ENCODE data around the gene LMX1B. TPM values are rescaled to one million over a fixed set of nuclear protein-coding genes. Genes with fewer than 3 reads are reported as not detected.

Gene LMX1B
- total RNA-seq, 1 donor from 2014 or later: under 0.01 TPM

- peaks cover 70 to 88% (median 80%) of the 10 kb centered on the region in 3 donors for H3K27me3 ChIP-seq (ENCODE audit: control insufficient read depth in 3 of 3, insufficient read depth in 3 of 3, low read length in 3 of 3)
These were observed 8.4 kb downstream of the LMX1B start for GRCh38 chr9:126621919-126622735.

GRCh38 chr9:126623314-126623666 lies 9.6 kb downstream of the LMX1B start:
- Histone ChIP-seq H3K4me1 (ENCODE audit: control insufficient read depth in 3 of 3, insufficient read depth in 3 of 3, low read length in 3 of 3) (peaks cover 9 to 11% (median 10%) of the 10 kb centered on the region in 3 donors), H3K27ac (ENCODE audit: low read depth, low read length) (no peak overlapping the region), H3K9me3 (ENCODE audit: control insufficient read depth in 3 of 3, low read length in 3 of 3) (no peaks in the 10 kb centered on the region), H3K36me3 (ENCODE audit: control insufficient read depth in 3 of 3, insufficient read depth in 3 of 3, low read length in 3 of 3) (no peaks in the 10 kb centered on the region), H3K9ac (ENCODE audit: low read depth in 1 of 3, low read length in 3 of 3) (no peak overlapping the region), H3K4me3 (ENCODE audit: low read length in 3 of 3) (no peak overlapping the region), H3K27me3 (ENCODE audit: control insufficient read depth in 3 of 3, insufficient read depth in 3 of 3, low read length in 3 of 3) (peaks cover 78 to 97% (median 91%) of the 10 kb centered on the region in 3 donors)

More at GRCh38 chr9:126621919-126622735, 8.4 kb downstream of the LMX1B start:
- Histone ChIP-seq H3K9me3 (ENCODE audit: control insufficient read depth in 3 of 3, low read length in 3 of 3) (no peaks in the 10 kb centered on the region), H3K9ac (ENCODE audit: low read depth in 1 of 3, low read length in 3 of 3) (no peak overlapping the region), H3K4me1 (ENCODE audit: control insufficient read depth in 3 of 3, insufficient read depth in 3 of 3, low read length in 3 of 3) (peaks cover 9 to 11% (median 10%) of the 10 kb centered on the region in 3 donors), H3K27ac (ENCODE audit: low read depth, low read length) (no peak overlapping the region), H3K36me3 (ENCODE audit: control insufficient read depth in 3 of 3, insufficient read depth in 3 of 3, low read length in 3 of 3) (no peaks in the 10 kb centered on the region), H3K4me3 (ENCODE audit: low read length in 3 of 3) (no peak overlapping the region)

- Histone ChIP-seq H3K4me3 (ENCODE audit: low read length in 3 of 3) (no peak overlapping the region), H3K27ac (ENCODE audit: low read depth, low read length) (no peak overlapping the region), H3K9ac (ENCODE audit: low read depth in 1 of 3, low read length in 3 of 3) (no peak overlapping the region), H3K4me1 (ENCODE audit: control insufficient read depth in 3 of 3, insufficient read depth in 3 of 3, low read length in 3 of 3) (peaks cover 9 to 11% (median 10%) of the 10 kb centered on the region in 3 donors), H3K36me3 (ENCODE audit: control insufficient read depth in 3 of 3, insufficient read depth in 3 of 3, low read length in 3 of 3) (no peaks in the 10 kb centered on the region), H3K9me3 (ENCODE audit: control insufficient read depth in 3 of 3, low read length in 3 of 3) (no peaks in the 10 kb centered on the region), H3K27me3 (ENCODE audit: control insufficient read depth in 3 of 3, insufficient read depth in 3 of 3, low read length in 3 of 3) (peaks cover 78 to 95% (median 92%) of the 10 kb centered on the region in 3 donors)
These were observed 10.1 kb downstream of the LMX1B start for GRCh38 chr9:126623667-126624478.

GRCh38 chr9:126624479-126624826 lies 10.7 kb downstream of the LMX1B start:
- H3K36me3 ChIP-seq (ENCODE audit: control insufficient read depth in 3 of 3, insufficient read depth in 3 of 3, low read length in 3 of 3): no peaks in the 10 kb centered on the region
- H3K4me3 ChIP-seq (ENCODE audit: low read length in 3 of 3): no peak overlapping the region
- no peaks in the 10 kb centered on the region for H3K9me3 ChIP-seq (ENCODE audit: control insufficient read depth in 3 of 3, low read length in 3 of 3)
- peaks cover 9 to 11% (median 10%) of the 10 kb centered on the region in 3 donors for H3K4me1 ChIP-seq (ENCODE audit: control insufficient read depth in 3 of 3, insufficient read depth in 3 of 3, low read length in 3 of 3)
- H3K9ac ChIP-seq (ENCODE audit: low read depth in 1 of 3, low read length in 3 of 3): no peak overlapping the region
- no peak overlapping the region for H3K27ac ChIP-seq (ENCODE audit: low read depth, low read length)
- peaks cover 78 to 95% (median 92%) of the 10 kb centered on the region in 3 donors for H3K27me3 ChIP-seq (ENCODE audit: control insufficient read depth in 3 of 3, insufficient read depth in 3 of 3, low read length in 3 of 3)

- Histone ChIP-seq H3K4me3 (ENCODE audit: low read length in 3 of 3) (no peak overlapping the region), H3K27me3 (ENCODE audit: control insufficient read depth in 3 of 3, insufficient read depth in 3 of 3, low read length in 3 of 3) (peaks cover 77 to 92% (median 91%) of the 10 kb centered on the region in 3 donors), H3K27ac (ENCODE audit: low read depth, low read length) (no peak overlapping the region), H3K4me1 (ENCODE audit: control insufficient read depth in 3 of 3, insufficient read depth in 3 of 3, low read length in 3 of 3) (peaks cover 9 to 11% (median 10%) of the 10 kb centered on the region in 3 donors), H3K9me3 (ENCODE audit: control insufficient read depth in 3 of 3, low read length in 3 of 3) (no peaks in the 10 kb centered on the region), H3K36me3 (ENCODE audit: control insufficient read depth in 3 of 3, insufficient read depth in 3 of 3, low read length in 3 of 3) (no peaks in the 10 kb centered on the region), H3K9ac (ENCODE audit: low read depth in 1 of 3, low read length in 3 of 3) (no peak overlapping the region)
These were observed 11.2 kb downstream of the LMX1B start for GRCh38 chr9:126624912-126625311.

- Histone ChIP-seq H3K27ac (ENCODE audit: low read depth, low read length) (no peak overlapping the region), H3K9ac (ENCODE audit: low read depth in 1 of 3, low read length in 3 of 3) (no peak overlapping the region), H3K27me3 (ENCODE audit: control insufficient read depth in 3 of 3, insufficient read depth in 3 of 3, low read length in 3 of 3) (peaks cover 83 to 90% (median 90%) of the 10 kb centered on the region in 3 donors), H3K4me1 (ENCODE audit: control insufficient read depth in 3 of 3, insufficient read depth in 3 of 3, low read length in 3 of 3) (peaks cover 9 to 11% (median 10%) of the 10 kb centered on the region in 3 donors), H3K4me3 (ENCODE audit: low read length in 3 of 3) (peak overlapping the region; percentile 48 to 64 (median 60)), H3K36me3 (ENCODE audit: control insufficient read depth in 3 of 3, insufficient read depth in 3 of 3, low read length in 3 of 3) (no peaks in the 10 kb centered on the region), H3K9me3 (ENCODE audit: control insufficient read depth in 3 of 3, low read length in 3 of 3) (no peaks in the 10 kb centered on the region)
These were observed 11.8 kb downstream of the LMX1B start for GRCh38 chr9:126625329-126626126.

- H3K27ac ChIP-seq (ENCODE audit: low read depth, low read length): no peak overlapping the region
These were observed 12.6 kb downstream of the LMX1B start for GRCh38 chr9:126626127-126626925.

GRCh38 chr9:126626926-126627233 lies 13.2 kb downstream of the LMX1B start:
- Histone ChIP-seq H3K4me1 (ENCODE audit: control insufficient read depth in 3 of 3, insufficient read depth in 3 of 3, low read length in 3 of 3) (peaks cover 9 to 11% (median 10%) of the 10 kb centered on the region in 3 donors), H3K36me3 (ENCODE audit: control insufficient read depth in 3 of 3, insufficient read depth in 3 of 3, low read length in 3 of 3) (no peaks in the 10 kb centered on the region), H3K9ac (ENCODE audit: low read depth in 1 of 3, low read length in 3 of 3) (no peak overlapping the region), H3K27me3 (ENCODE audit: control insufficient read depth in 3 of 3, insufficient read depth in 3 of 3, low read length in 3 of 3) (peaks cover 82 to 88% (median 84%) of the 10 kb centered on the region in 3 donors), H3K27ac (ENCODE audit: low read depth, low read length) (no peak overlapping the region), H3K4me3 (ENCODE audit: low read length in 3 of 3) (no peak overlapping the region), H3K9me3 (ENCODE audit: control insufficient read depth in 3 of 3, low read length in 3 of 3) (no peaks in the 10 kb centered on the region)

More at GRCh38 chr9:126626127-126626925, 12.6 kb downstream of the LMX1B start:
- peaks cover 85 to 92% (median 85%) of the 10 kb centered on the region in 3 donors for H3K27me3 ChIP-seq (ENCODE audit: control insufficient read depth in 3 of 3, insufficient read depth in 3 of 3, low read length in 3 of 3)
- H3K36me3 ChIP-seq (ENCODE audit: control insufficient read depth in 3 of 3, insufficient read depth in 3 of 3, low read length in 3 of 3): no peaks in the 10 kb centered on the region
- H3K4me3 ChIP-seq (ENCODE audit: low read length in 3 of 3): peak overlapping the region; percentile 48 to 64 (median 60)
- no peaks in the 10 kb centered on the region for H3K9me3 ChIP-seq (ENCODE audit: control insufficient read depth in 3 of 3, low read length in 3 of 3)
- peaks cover 9 to 11% (median 10%) of the 10 kb centered on the region in 3 donors for H3K4me1 ChIP-seq (ENCODE audit: control insufficient read depth in 3 of 3, insufficient read depth in 3 of 3, low read length in 3 of 3)
- no peak overlapping the region for H3K9ac ChIP-seq (ENCODE audit: low read depth in 1 of 3, low read length in 3 of 3)

GRCh38 chr9:126628146-126628545 lies 14.4 kb downstream of the LMX1B start:
- Histone ChIP-seq H3K9me3 (ENCODE audit: control insufficient read depth in 3 of 3, low read length in 3 of 3) (no peaks in the 10 kb centered on the region), H3K4me1 (ENCODE audit: control insufficient read depth in 3 of 3, insufficient read depth in 3 of 3, low read length in 3 of 3) (peaks cover 9 to 11% (median 10%) of the 10 kb centered on the region in 3 donors), H3K27me3 (ENCODE audit: control insufficient read depth in 3 of 3, insufficient read depth in 3 of 3, low read length in 3 of 3) (peaks cover 81 to 86% (median 83%) of the 10 kb centered on the region in 3 donors), H3K4me3 (ENCODE audit: low read length in 3 of 3) (no peak overlapping the region), H3K27ac (ENCODE audit: low read depth, low read length) (no peak overlapping the region), H3K9ac (ENCODE audit: low read depth in 1 of 3, low read length in 3 of 3) (no peak overlapping the region), H3K36me3 (ENCODE audit: control insufficient read depth in 3 of 3, insufficient read depth in 3 of 3, low read length in 3 of 3) (no peaks in the 10 kb centered on the region)

Measured in skeletal muscle tissue (tissue), 4 donors.